NCI-H774 (cell line): ENCODE results near the gene SPTLC2.
"Not testable (repeated sequence)": the region's sequence is repeated elsewhere in the genome, so short reads cannot be mapped to it uniquely, and the experiment has no call there.

Experiments
- DNase-seq: peaks from one replicate; lab custom pipeline; 2025; lab: John Stamatoyannopoulos, UW

The SPTLC2 gene

GRCh38 chr14:77616454-77617229 is at the start of gene SPTLC2:
SPTLC2 (minus strand) TSS chr14:77616637; CDS start chr14:77616579, 58 bp downstream.
- DNase-seq, result peak; percentile 94

- no peak for DNase-seq
Observed at GRCh38 chr14:77663293-77663692, 46.9 kb upstream of the SPTLC2 start.

GRCh38 chr14:77661562-77661961 is 45.1 kb upstream of the SPTLC2 start:
- not testable (repeated sequence) for DNase-seq

- DNase-seq, result peak; percentile 30
Observed at GRCh38 chr14:77660754-77661153, 44.3 kb upstream of the SPTLC2 start.

- DNase-seq, result no peak
Observed at GRCh38 chr14:77659831-77660230, 43.4 kb upstream of the SPTLC2 start.

GRCh38 chr14:77657280-77657679 is 40.8 kb upstream of the SPTLC2 start:
- DNase-seq, result no peak

GRCh38 chr14:77654001-77654441 is 37.6 kb upstream of the SPTLC2 start:
- peak; percentile 2 for DNase-seq

- no peak for DNase-seq
Observed at GRCh38 chr14:77649326-77649725, 32.9 kb upstream of the SPTLC2 start.

- DNase-seq, result no peak
Observed at GRCh38 chr14:77648520-77649200, 32.2 kb upstream of the SPTLC2 start.

- DNase-seq, result no peak
Observed at GRCh38 chr14:77647853-77648252, 31.4 kb upstream of the SPTLC2 start.

- no peak for DNase-seq
Observed at GRCh38 chr14:77646907-77647306, 30.5 kb upstream of the SPTLC2 start.

GRCh38 chr14:77645520-77646230 is 29.2 kb upstream of the SPTLC2 start:
- DNase-seq, result no peak

- DNase-seq, result no peak
Observed at GRCh38 chr14:77642407-77642806, 26.0 kb upstream of the SPTLC2 start.

- no peak for DNase-seq
Observed at GRCh38 chr14:77641534-77642341, 25.3 kb upstream of the SPTLC2 start.

- DNase-seq, result no peak
Observed at GRCh38 chr14:77640756-77641533, 24.5 kb upstream of the SPTLC2 start.

- DNase-seq, result no peak
Observed at GRCh38 chr14:77638771-77639171, 22.3 kb upstream of the SPTLC2 start.

- DNase-seq, result not testable (repeated sequence)
Observed at GRCh38 chr14:77635869-77636268, 19.4 kb upstream of the SPTLC2 start.

GRCh38 chr14:77635466-77635865 is 19.0 kb upstream of the SPTLC2 start:
- not testable (repeated sequence) for DNase-seq

- DNase-seq, result no peak
Observed at GRCh38 chr14:77630111-77630510, 13.7 kb upstream of the SPTLC2 start.

- DNase-seq, result no peak
Observed at GRCh38 chr14:77625360-77625759, 8.9 kb upstream of the SPTLC2 start.

- DNase-seq, result no peak
Observed at GRCh38 chr14:77623201-77623600, 6.8 kb upstream of the SPTLC2 start.
